ENCODE measurements around the gene ZNF77. TPM values are rescaled to one million over a fixed set of nuclear protein-coding genes. Genes with fewer than 3 reads are reported as not detected.

The ZNF77 gene
- total RNA-seq, 2 donors from 2014 or later = 4.6 to 7.1 TPM

GRCh38 chr19:2977001-2977745, 32.4 kb upstream of the ZNF77 start, which contains the start of gene TLE6:
TLE6 (plus strand) TSS chr19:2977564; CDS start chr19:2978234, 670 bp downstream.
- no peak within 1 kb of the TSS for H3K27ac ChIP-seq (ENCODE audit: low read depth, low read length)
- no peaks in the 10 kb centered on the region for H3K36me3 Mint-ChIP-seq (ENCODE audit: low read depth)
- H3K4me3 Mint-ChIP-seq = peak within 1 kb of the TSS; percentile 72
- peaks cover 5% of the 10 kb centered on the region for H3K4me1 ChIP-seq (ENCODE audit: control insufficient read depth, insufficient read depth, low read length)
- WGBS, 2 experiments (ENCODE audit: insufficient coverage in 1 of 2, insufficient read length in 1 of 2) = 1% methylated on average over 30 to 50 of the region's 51 CpGs
- H3K9me3 Mint-ChIP-seq = no peaks in the 10 kb centered on the region
- H3K36me3 ChIP-seq (ENCODE audit: control insufficient read depth, insufficient read depth, low read length) = no peaks in the 10 kb centered on the region
- H3K9ac ChIP-seq (ENCODE audit: extremely low read depth, low read length, poor library complexity, severe bottlenecking) = peak within 1 kb of the TSS; percentile 39
- H3K9me3 ChIP-seq (ENCODE audit: control insufficient read depth, low read length) = no peaks in the 10 kb centered on the region
- H3K27ac Mint-ChIP-seq = peak within 1 kb of the TSS; percentile 72
- DNase-seq = peak; percentile 99
- H3K4me3 ChIP-seq (ENCODE audit: low read length) = peak within 1 kb of the TSS; percentile 93
- H3K4me1 Mint-ChIP-seq = peaks cover 14% of the 10 kb centered on the region
- no peak for TF ChIP-seq CTCF (conservative IDR thresholded peaks at IDR 0.05)
- H3K27me3 Mint-ChIP-seq (ENCODE audit: insufficient read depth) = peaks cover 64% of the 10 kb centered on the region
- peaks cover 8% of the 10 kb centered on the region for H3K27me3 ChIP-seq (ENCODE audit: control insufficient read depth, insufficient read depth, low read length, poor library complexity, severe bottlenecking)

- H3K9me3 Mint-ChIP-seq = no peaks in the 10 kb centered on the region
- no peak for TF ChIP-seq CTCF (conservative IDR thresholded peaks at IDR 0.05)
- Histone ChIP-seq H3K9ac (ENCODE audit: extremely low read depth, low read length, poor library complexity, severe bottlenecking) (peak overlapping the region; percentile 39), H3K27me3 (ENCODE audit: control insufficient read depth, insufficient read depth, low read length, poor library complexity, severe bottlenecking) (peaks cover 8% of the 10 kb centered on the region), H3K36me3 (ENCODE audit: control insufficient read depth, insufficient read depth, low read length) (no peaks in the 10 kb centered on the region), H3K9me3 (ENCODE audit: control insufficient read depth, low read length) (no peaks in the 10 kb centered on the region), H3K4me1 (ENCODE audit: control insufficient read depth, insufficient read depth, low read length) (peaks cover 5% of the 10 kb centered on the region), H3K27ac (ENCODE audit: low read depth, low read length) (no peak overlapping the region), H3K4me3 (ENCODE audit: low read length) (peak overlapping the region; percentile 93)
- H3K27ac Mint-ChIP-seq = peak overlapping the region; percentile 72
- WGBS, 2 experiments (ENCODE audit: insufficient coverage in 1 of 2, insufficient read length in 1 of 2) = 12 to 21% methylated on average over 12 to 15 of the region's 15 CpGs
- H3K4me3 Mint-ChIP-seq = peak overlapping the region; percentile 72
- peaks cover 59% of the 10 kb centered on the region for H3K27me3 Mint-ChIP-seq (ENCODE audit: insufficient read depth)
- peaks cover 14% of the 10 kb centered on the region for H3K4me1 Mint-ChIP-seq
- no peaks in the 10 kb centered on the region for H3K36me3 Mint-ChIP-seq (ENCODE audit: low read depth)
- no peak for DNase-seq
Observed at GRCh38 chr19:2976609-2977000, 31.8 kb upstream of the ZNF77 start.

GRCh38 chr19:2974342-2975041, 29.7 kb upstream of the ZNF77 start:
- peaks cover 42% of the 10 kb centered on the region for H3K27me3 Mint-ChIP-seq (ENCODE audit: insufficient read depth)
- Histone ChIP-seq H3K27ac (ENCODE audit: low read depth, low read length) (no peak overlapping the region), H3K4me1 (ENCODE audit: control insufficient read depth, insufficient read depth, low read length) (peaks cover 5% of the 10 kb centered on the region), H3K4me3 (ENCODE audit: low read length) (no peak overlapping the region), H3K36me3 (ENCODE audit: control insufficient read depth, insufficient read depth, low read length) (no peaks in the 10 kb centered on the region), H3K9ac (ENCODE audit: extremely low read depth, low read length, poor library complexity, severe bottlenecking) (no peak overlapping the region), H3K9me3 (ENCODE audit: control insufficient read depth, low read length) (no peaks in the 10 kb centered on the region), H3K27me3 (ENCODE audit: control insufficient read depth, insufficient read depth, low read length, poor library complexity, severe bottlenecking) (peaks cover 8% of the 10 kb centered on the region)
- no peaks in the 10 kb centered on the region for H3K9me3 Mint-ChIP-seq
- no peaks in the 10 kb centered on the region for H3K36me3 Mint-ChIP-seq (ENCODE audit: low read depth)
- 70 to 78% methylated on average over 7 to 12 of the region's 14 CpGs for WGBS, 2 experiments (ENCODE audit: insufficient coverage in 1 of 2, insufficient read length in 1 of 2)
- no peak for TF ChIP-seq CTCF (conservative IDR thresholded peaks at IDR 0.05)
- H3K4me3 Mint-ChIP-seq = no peak overlapping the region
- H3K27ac Mint-ChIP-seq = no peak overlapping the region
- DNase-seq = no peak
- peaks cover 7% of the 10 kb centered on the region for H3K4me1 Mint-ChIP-seq

All from endodermal cell (in vitro differentiated cells).